Kidney tubule cell (primary cell): ENCODE results near the gene MMP2.

Experiments
- DNase-seq: peaks from one replicate; pipeline ENCODE4 v3.0.0-alpha.2; 2018; ENCODE audit warnings: low spot score

MMP2 gene

GRCh38 chr16:55478827-55479429, at the start of gene MMP2:
Gene MMP2, plus strand, starts transcription at chr16:55479198. Its CDS starts 282 bp downstream, at chr16:55479480.
- peak; percentile 39 for DNase-seq

- DNase-seq = no peak
These were observed 46.0 kb upstream of the MMP2 start for GRCh38 chr16:55433030-55433429.

- no peak for DNase-seq
These were observed 45.5 kb upstream of the MMP2 start for GRCh38 chr16:55433535-55433934.

- no peak for DNase-seq
These were observed 45.0 kb upstream of the MMP2 start for GRCh38 chr16:55434000-55434399.

GRCh38 chr16:55435387-55435786, 43.6 kb upstream of the MMP2 start:
- no peak for DNase-seq

- no peak for DNase-seq
These were observed 42.4 kb upstream of the MMP2 start for GRCh38 chr16:55436587-55436986.

- peak; percentile 28 for DNase-seq
These were observed 41.4 kb upstream of the MMP2 start for GRCh38 chr16:55437625-55438024.

- DNase-seq = no peak
These were observed 40.7 kb upstream of the MMP2 start for GRCh38 chr16:55438281-55438680.

- DNase-seq = no peak
These were observed 39.8 kb upstream of the MMP2 start for GRCh38 chr16:55439101-55439690.

- no peak for DNase-seq
These were observed 35.3 kb upstream of the MMP2 start for GRCh38 chr16:55443434-55444346.

- no peak for DNase-seq
These were observed 34.1 kb upstream of the MMP2 start for GRCh38 chr16:55444754-55445485.

GRCh38 chr16:55447231-55447630, 31.8 kb upstream of the MMP2 start:
- no peak for DNase-seq

- no peak for DNase-seq
These were observed 26.0 kb upstream of the MMP2 start for GRCh38 chr16:55452996-55453395.

- no peak for DNase-seq
These were observed 25.1 kb upstream of the MMP2 start for GRCh38 chr16:55453909-55454308.

GRCh38 chr16:55454861-55455260, 24.1 kb upstream of the MMP2 start:
- DNase-seq = no peak

GRCh38 chr16:55462241-55462640, 16.8 kb upstream of the MMP2 start:
- no peak for DNase-seq

- DNase-seq = no peak
These were observed 14.6 kb upstream of the MMP2 start for GRCh38 chr16:55464375-55464774.

- DNase-seq = peak; percentile 81
These were observed 13.7 kb upstream of the MMP2 start for GRCh38 chr16:55465077-55465896.

GRCh38 chr16:55466209-55466608, 12.8 kb upstream of the MMP2 start:
- DNase-seq = no peak

GRCh38 chr16:55467898-55468297, 11.1 kb upstream of the MMP2 start:
- no peak for DNase-seq

- no peak for DNase-seq
These were observed 10.5 kb upstream of the MMP2 start for GRCh38 chr16:55468352-55468990.
